GM23338 (cell line): ENCODE data around the gene THBS1. TPM values are rescaled to one million over a fixed set of nuclear protein-coding genes. Genes with fewer than 3 reads are reported as not detected.
A peak's percentile ranks its signal among the peaks of the same experiment; 100 is the strongest.

Source experiments
- ATAC-seq: fragments of 200-7000 bp; cut with Tn5 transposase; 3 replicates; pipeline ENCODE4 v1.9.1; 2020
- DNase-seq: peaks from one replicate; pipeline ENCODE4 v3.0.0-alpha.2; 2015; ENCODE audit warnings: low spot score
- H2AFZ ChIP-seq: fragments of 200-600 bp; sonication (generic); 2 replicates; pipeline ENCODE4 v1.8.0; 2016; ENCODE audit warnings: antibody characterized with exemption, mild to moderate bottlenecking, moderate library complexity
- H3F3A ChIP-seq: fragments of 200-600 bp; sonication (generic); replicated peaks from 2 replicates; pipeline ENCODE4 v1.8.0; 2017; ENCODE audit warnings: antibody characterized with exemption, mixed run types, low read depth
- H3K27ac ChIP-seq: fragments of 200-600 bp; sonication (generic); 2 replicates; pipeline ENCODE4 v1.6.1; 2016; ENCODE audit warnings: low read depth
- H3K27me3 ChIP-seq: fragments of 200-600 bp; sonication (generic); 2 replicates; pipeline ENCODE4 v1.8.0; 2016; ENCODE audit warnings: mild to moderate bottlenecking, mixed run types, moderate library complexity; ENCODE audit not compliant: insufficient read depth
- H3K36me3 ChIP-seq: fragments of 200-600 bp; sonication (generic); 2 replicates; pipeline ENCODE4 v1.8.0; 2016; ENCODE audit warnings: mild to moderate bottlenecking; ENCODE audit not compliant: insufficient read depth
- H3K4me1 ChIP-seq: fragments of 200-600 bp; sonication (generic); 2 replicates; pipeline ENCODE4 v1.8.0; 2016; ENCODE audit warnings: mild to moderate bottlenecking, moderate library complexity; ENCODE audit not compliant: insufficient read depth
- H3K4me2 ChIP-seq: fragments of 200-600 bp; sonication (generic); 2 replicates; pipeline ENCODE4 v1.7.1; 2017; ENCODE audit warnings: mixed run types
- H3K4me3 ChIP-seq: fragments of 200-600 bp; sonication (generic); 2 replicates; pipeline ENCODE4 v1.6.1; 2016; ENCODE audit warnings: mixed run types
- H3K79me2 ChIP-seq: fragments of 200-600 bp; sonication (generic); replicated peaks from 2 replicates; pipeline ENCODE4 v1.8.0; 2017; ENCODE audit warnings: mild to moderate bottlenecking; ENCODE audit not compliant: insufficient read depth
- H3K9me2 ChIP-seq: fragments of 200-600 bp; sonication (generic); 2 replicates; pipeline ENCODE4 v1.8.0; 2017; ENCODE audit not compliant: insufficient read depth
- H4K20me1 ChIP-seq: fragments of 200-600 bp; sonication (generic); replicated peaks from 2 replicates; pipeline ENCODE4 v1.8.0; 2017; ENCODE audit warnings: mild to moderate bottlenecking; ENCODE audit not compliant: insufficient read depth
- H3K27ac Mint-ChIP-seq: 2 replicates; pipeline ENCODE4 v1.8.0; 2020; ENCODE audit warnings: inconsistent platforms, mild to moderate bottlenecking, moderate library complexity, mixed read lengths
- H3K27me3 Mint-ChIP-seq: 3 replicates; pipeline ENCODE4 v1.8.0; 2022; ENCODE audit warnings: low read depth, mild to moderate bottlenecking, moderate library complexity, mixed read lengths, inconsistent platforms; ENCODE audit not compliant: insufficient read depth, poor library complexity
- H3K36me3 Mint-ChIP-seq: 3 replicates; pipeline ENCODE4 v1.8.0; 2021; ENCODE audit warnings: low read depth, mild to moderate bottlenecking, inconsistent platforms, moderate library complexity, mixed read lengths
- H3K4me1 Mint-ChIP-seq: 3 replicates; pipeline ENCODE4 v1.8.0; 2020; ENCODE audit warnings: mild to moderate bottlenecking, inconsistent platforms, mixed read lengths
- H3K4me3 Mint-ChIP-seq: 3 replicates; pipeline ENCODE4 v1.8.0; 2021; ENCODE audit warnings: moderate library complexity, mild to moderate bottlenecking, inconsistent platforms, mixed read lengths
- H3K9me3 Mint-ChIP-seq: 3 replicates; pipeline ENCODE4 v1.8.0; 2020; ENCODE audit warnings: moderate library complexity, mild to moderate bottlenecking, inconsistent platforms, mixed read lengths
- CREB1 ChIP-seq: fragments of 250-450 bp; sonication (Bioruptor Pico); IDR thresholded peaks from 2 replicates; pipeline ENCODE4 v1.5.0; 2020; ENCODE audit warnings: low read depth, mild to moderate bottlenecking, moderate library complexity
- ETS1 ChIP-seq: IDR thresholded peaks from 2 replicates; pipeline ENCODE4 v1.6.1; 2016; ENCODE audit warnings: antibody characterized with exemption
- NANOG ChIP-seq: IDR thresholded peaks from 2 replicates; pipeline ENCODE4 v1.6.1; 2016; ENCODE audit warnings: antibody characterized with exemption, borderline replicate concordance
- POLR2AphosphoS5 ChIP-seq: IDR thresholded peaks from 2 replicates; pipeline ENCODE4 v1.6.1; 2016; ENCODE audit warnings: antibody characterized with exemption, low read depth
- STAT1 ChIP-seq: IDR thresholded peaks from one replicate; pipeline ENCODE4 v1.6.1; 2016; ENCODE audit warnings: antibody characterized with exemption; ENCODE audit not compliant: unreplicated experiment
- ZNF331 ChIP-seq: fragments of 250-450 bp; sonication (Bioruptor Pico); IDR thresholded peaks from 2 replicates; pipeline ENCODE4 v1.5.0; 2020; ENCODE audit warnings: low read depth, mild to moderate bottlenecking, moderate library complexity
- ZNF462 ChIP-seq: fragments of 250-450 bp; sonication (Bioruptor Pico); IDR thresholded peaks from 2 replicates; pipeline ENCODE4 v1.5.0; 2020; ENCODE audit warnings: mild to moderate bottlenecking, moderate library complexity
- polyA plus RNA-seq: library from polyadenylated mRNA; unstranded; fragments of >200 nt; fragmentation: Nextera tagmentation; extraction: Ambion mirVana; gene quantifications from 2 replicates; pipeline ENCODE4 v1.2.1, GENCODE V29; 2016
- total RNA-seq: library from RNA; depleted of rRNA; stranded (reverse); fragments of >200 nt; shearing (Covaris generic); gene quantifications from 2 replicates; pipeline ENCODE4 v1.2.3, GENCODE V29; 2014

Gene THBS1
- total and polyA plus RNA-seq, 2 experiments from 2014 or later: 21.7 to 81.9 TPM

- Histone ChIP-seq H3K36me3 (no peaks in the 10 kb centered on the region), H3K27ac (no peak overlapping the region), H3K79me2 (no peaks in the 10 kb centered on the region), H3K4me1 (no peaks in the 10 kb centered on the region), H3K27me3 (no peaks in the 10 kb centered on the region), H3K4me2 (no peak overlapping the region), H2AFZ (peak overlapping the region; percentile 72), H3K4me3 (no peak overlapping the region), H3K9me2 (0 out of 2 replicates have a peak, but pooled peaks cover 22% of the 10 kb centered on the region), H4K20me1 (no peaks in the 10 kb centered on the region), H3F3A (no peaks in the 10 kb centered on the region)
- Mint-ChIP-seq H3K9me3 (no peaks in the 10 kb centered on the region), H3K4me1 (peaks cover 4% of the 10 kb centered on the region), H3K36me3 (no peaks in the 10 kb centered on the region), H3K27me3 (peaks cover 3% of the 10 kb centered on the region), H3K4me3 (no peak overlapping the region), H3K27ac (no peak overlapping the region)
- TF ChIP-seq ZNF462 (no peak), CREB1 (CRISPR knock-in tag) (no peak), ETS1 (no peak), NANOG (no peak), STAT1 (no peak)
- ATAC-seq (peak; percentile 52), DNase-seq (peak; percentile 17)
Measured at GRCh38 chr15:39555885-39556284, 25.0 kb upstream of the THBS1 start.

- H3F3A ChIP-seq: no peaks in the 10 kb centered on the region
- H3K4me2 ChIP-seq: no peak overlapping the region
- H3K27ac Mint-ChIP-seq: no peak overlapping the region
- peaks cover 3% of the 10 kb centered on the region for H3K27me3 Mint-ChIP-seq
- no peak overlapping the region for H3K27ac ChIP-seq
- no peaks in the 10 kb centered on the region for H3K36me3 Mint-ChIP-seq
- H3K9me3 Mint-ChIP-seq: no peaks in the 10 kb centered on the region
- TF ChIP-seq ZNF331 (CRISPR knock-in tag): no peak
- TF ChIP-seq POLR2AphosphoS5: no peak
- no peaks in the 10 kb centered on the region for H3K36me3 ChIP-seq
- no peaks in the 10 kb centered on the region for H3K27me3 ChIP-seq
- no peak overlapping the region for H3K4me3 Mint-ChIP-seq
- H3K4me1 ChIP-seq: no peaks in the 10 kb centered on the region
- H3K9me2 ChIP-seq: 0 out of 2 replicates have a peak, but pooled peaks cover 16% of the 10 kb centered on the region
- no peak overlapping the region; the same call in 1 of the 2 replicates for H2AFZ ChIP-seq
- no peaks in the 10 kb centered on the region for H4K20me1 ChIP-seq
- no peak for DNase-seq
- ATAC-seq: no peak
- H3K79me2 ChIP-seq: no peaks in the 10 kb centered on the region
- no peak overlapping the region for H3K4me3 ChIP-seq
- peaks cover 4% of the 10 kb centered on the region for H3K4me1 Mint-ChIP-seq
Measured at GRCh38 chr15:39556461-39556860, 24.4 kb upstream of the THBS1 start.
